ENCODE measurements around the gene PIKFYVE. TPM values are rescaled to one million over a fixed set of nuclear protein-coding genes. Genes with fewer than 3 reads are reported as not detected.
A peak's percentile ranks its signal among the peaks of the same experiment; 100 is the strongest.

The PIKFYVE gene
- total RNA-seq, 4 donors from 2014 or later: 19.1 to 29.7 (median 22.8) TPM

- Histone ChIP-seq H3K4me1 (peaks cover 0 to 5% (median 4%) of the 10 kb centered on the region in 4 donors), H3K27me3 (no peaks in the 10 kb centered on the region), H3K9me3 (no peaks in the 10 kb centered on the region), H3K36me3 (peaks cover 38 to 86% (median 71%) of the 10 kb centered on the region in 4 donors), H3K4me3 (no peak overlapping the region), H3K27ac (replicated peaks in 1 of 4) (no peak overlapping the region)
- WGBS: 79% methylated on average over 3 of the region's 3 CpGs
- TF ChIP-seq, protein P1, sequence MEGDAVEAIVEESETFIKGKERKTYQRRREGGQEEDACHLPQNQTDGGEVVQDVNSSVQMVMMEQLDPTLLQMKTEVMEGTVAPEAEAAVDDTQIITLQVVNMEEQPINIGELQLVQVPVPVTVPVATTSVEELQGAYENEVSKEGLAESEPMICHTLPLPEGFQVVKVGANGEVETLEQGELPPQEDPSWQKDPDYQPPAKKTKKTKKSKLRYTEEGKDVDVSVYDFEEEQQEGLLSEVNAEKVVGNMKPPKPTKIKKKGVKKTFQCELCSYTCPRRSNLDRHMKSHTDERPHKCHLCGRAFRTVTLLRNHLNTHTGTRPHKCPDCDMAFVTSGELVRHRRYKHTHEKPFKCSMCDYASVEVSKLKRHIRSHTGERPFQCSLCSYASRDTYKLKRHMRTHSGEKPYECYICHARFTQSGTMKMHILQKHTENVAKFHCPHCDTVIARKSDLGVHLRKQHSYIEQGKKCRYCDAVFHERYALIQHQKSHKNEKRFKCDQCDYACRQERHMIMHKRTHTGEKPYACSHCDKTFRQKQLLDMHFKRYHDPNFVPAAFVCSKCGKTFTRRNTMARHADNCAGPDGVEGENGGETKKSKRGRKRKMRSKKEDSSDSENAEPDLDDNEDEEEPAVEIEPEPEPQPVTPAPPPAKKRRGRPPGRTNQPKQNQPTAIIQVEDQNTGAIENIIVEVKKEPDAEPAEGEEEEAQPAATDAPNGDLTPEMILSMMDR (IDR thresholded peaks at IDR 0.05): no peak
- TF ChIP-seq POLR2AphosphoS5 (IDR thresholded peaks at IDR 0.05) (no peak), EP300 (IDR thresholded peaks at IDR 0.05) (no peak), POLR2A (IDR thresholded peaks at IDR 0.05; ENCODE audit: low read depth) (no peak)
- intact Hi-C loops (cut with DNase I): no loop called here
- no peak for DNase-seq (ENCODE audit: extremely low spot score)
Measured at GRCh38 chr2:208280933-208281332, 14.9 kb downstream of the PIKFYVE start.

- Histone ChIP-seq H3K27me3 (no peaks in the 10 kb centered on the region), H3K4me1 (peaks cover 0 to 8% (median 5%) of the 10 kb centered on the region in 4 donors), H3K36me3 (peaks cover 42 to 85% (median 74%) of the 10 kb centered on the region in 4 donors), H3K27ac (replicated peaks in 1 of 4) (peak overlapping the region in 1 of 4 donors; percentile 1), H3K4me3 (no peak overlapping the region), H3K9me3 (peaks cover 0 to 5% (median 1%) of the 10 kb centered on the region in 4 donors)
- DNase-seq (ENCODE audit: extremely low spot score): no peak
- TF ChIP-seq POLR2AphosphoS5 (IDR thresholded peaks at IDR 0.05) (no peak), POLR2A (IDR thresholded peaks at IDR 0.05; ENCODE audit: low read depth) (no peak), EP300 (IDR thresholded peaks at IDR 0.05) (no peak)
- TF ChIP-seq, protein P1 (IDR thresholded peaks at IDR 0.05): no peak
- intact Hi-C loops (cut with DNase I): no loop called here
- 79% methylated on average over 4 of the region's 4 CpGs for whole genome bisulfite sequencing
Measured at GRCh38 chr2:208285853-208286252, 19.8 kb downstream of the PIKFYVE start.

DNA sequence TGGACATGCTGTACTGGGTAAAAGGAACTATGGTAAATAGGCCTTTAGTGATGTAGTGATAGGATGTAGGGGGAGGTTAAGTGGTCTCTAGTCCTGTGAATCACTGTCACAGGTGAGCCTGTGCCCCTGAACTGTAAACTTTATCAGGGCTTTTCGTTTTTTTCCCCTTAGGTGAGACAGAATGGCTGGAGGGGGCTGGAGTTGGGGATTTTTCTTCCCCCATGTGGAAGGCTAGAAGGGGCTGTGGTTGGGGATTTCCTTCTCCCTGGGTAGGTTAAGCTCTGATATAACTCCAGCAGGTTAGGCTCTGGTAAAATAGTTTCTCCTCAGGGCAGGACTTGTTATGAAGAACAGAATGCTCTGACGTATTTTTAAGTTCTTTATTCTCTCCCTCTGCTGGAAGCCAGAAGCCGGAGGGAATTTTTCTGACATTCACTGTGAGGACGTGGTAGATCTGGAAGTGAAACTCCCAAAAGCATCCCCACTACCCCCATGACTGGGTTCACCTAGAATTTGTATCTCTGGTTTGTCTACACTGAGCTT lies 28.5 kb downstream of the PIKFYVE start:
- peaks cover 0 to 22% (median 3%) of the 10 kb centered on the region in 4 donors for H3K4me1 ChIP-seq
- no peak overlapping the region for H3K27ac ChIP-seq (replicated peaks in 1 of 4)
- DNase-seq (ENCODE audit: extremely low spot score): no peak
- intact Hi-C loops (cut with DNase I): no loop called here
- no peak overlapping the region for H3K4me3 ChIP-seq
- peaks cover 0 to 8% (median 2%) of the 10 kb centered on the region in 4 donors for H3K9me3 ChIP-seq
- WGBS: 78% methylated on average over 4 of the region's 4 CpGs
- H3K27me3 ChIP-seq: no peaks in the 10 kb centered on the region
- peaks cover 19 to 49% (median 28%) of the 10 kb centered on the region in 4 donors for H3K36me3 ChIP-seq
- TF ChIP-seq, protein P1 (IDR thresholded peaks at IDR 0.05): no peak
- no peak for TF ChIP-seq POLR2AphosphoS5 (IDR thresholded peaks at IDR 0.05)
- TF ChIP-seq EP300 (IDR thresholded peaks at IDR 0.05): no peak
- TF ChIP-seq POLR2A (IDR thresholded peaks at IDR 0.05; ENCODE audit: low read depth): no peak

GRCh38 chr2:208295834-208296233 lies 29.8 kb downstream of the PIKFYVE start:
- Histone ChIP-seq H3K27me3 (no peaks in the 10 kb centered on the region), H3K9me3 (peaks cover 0 to 6% (median 0%) of the 10 kb centered on the region in 4 donors), H3K4me3 (no peak overlapping the region), H3K36me3 (peaks cover 21 to 48% (median 28%) of the 10 kb centered on the region in 4 donors), H3K4me1 (peaks cover 0 to 22% (median 3%) of the 10 kb centered on the region in 4 donors), H3K27ac (replicated peaks in 1 of 4) (no peak overlapping the region)
- DNase-seq (ENCODE audit: extremely low spot score): no peak
- intact Hi-C loops (cut with DNase I): no loop called here
- 85% methylated on average over 4 of the region's 4 CpGs for WGBS
- TF ChIP-seq, protein P1 (IDR thresholded peaks at IDR 0.05): no peak
- no peak for TF ChIP-seq POLR2AphosphoS5 (IDR thresholded peaks at IDR 0.05)
- no peak for TF ChIP-seq EP300 (IDR thresholded peaks at IDR 0.05)
- no peak for TF ChIP-seq POLR2A (IDR thresholded peaks at IDR 0.05; ENCODE audit: low read depth)

Data from esophagus muscularis mucosa (tissue), 4 donors.